GM18502 (cell line): ENCODE data around the gene COL4A3.
"Not testable (repeated sequence)": the region's sequence is repeated elsewhere in the genome, so short reads cannot be mapped to it uniquely, and the experiment has no call there.

ENCODE experiments used
- ATAC-seq: cut with Tn5 transposase; IDR thresholded peaks from one replicate; pipeline ENCODE4 v1.9.1; 2021; ENCODE audit warnings: mild to moderate bottlenecking; ENCODE audit not compliant: unreplicated experiment, poor library complexity

Gene COL4A3

DNA sequence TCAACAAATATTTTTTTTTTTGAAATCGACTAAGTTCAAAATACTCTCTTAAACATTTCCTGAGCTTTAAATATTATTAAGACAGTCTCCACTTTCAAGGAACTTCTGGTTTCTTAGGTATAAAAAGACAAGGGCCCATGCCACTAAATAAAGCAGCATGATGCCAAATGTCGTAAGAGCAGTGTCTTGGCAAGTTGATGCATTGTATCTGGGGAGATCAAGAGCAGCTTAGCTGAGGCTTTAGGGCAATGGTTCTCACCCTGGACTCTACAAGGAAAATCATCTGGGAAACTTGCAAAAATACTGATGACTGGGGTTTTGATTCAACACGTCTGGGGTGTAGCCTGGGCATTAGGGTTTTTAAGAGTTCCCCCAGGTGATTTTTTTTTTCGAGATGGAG is 41.3 kb downstream of the COL4A3 start:
- ATAC-seq = no peak

DNA sequence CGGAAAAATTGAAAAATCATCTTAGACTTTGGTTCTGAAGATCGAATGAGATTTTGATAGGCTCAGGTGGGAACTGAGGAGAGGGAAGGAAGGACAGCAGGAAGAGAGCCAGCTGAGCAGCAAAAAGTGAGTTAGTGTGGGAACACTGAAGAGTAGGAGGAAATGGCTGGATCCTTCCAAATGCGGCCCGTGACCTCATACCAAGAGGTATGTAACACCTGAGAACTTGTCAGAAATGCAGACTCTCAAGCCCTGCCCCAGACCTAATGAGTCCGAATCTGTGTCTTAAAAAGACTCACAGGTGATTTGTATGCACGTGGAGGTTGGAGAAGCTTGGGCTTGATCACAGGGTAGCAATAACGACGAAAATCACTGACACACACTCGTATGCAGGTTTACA is 42.0 kb downstream of the COL4A3 start:
- ATAC-seq = no peak

- no peak for ATAC-seq
These were observed 43.1 kb downstream of the COL4A3 start for GRCh38 chr2:227207573-227207972.

DNA sequence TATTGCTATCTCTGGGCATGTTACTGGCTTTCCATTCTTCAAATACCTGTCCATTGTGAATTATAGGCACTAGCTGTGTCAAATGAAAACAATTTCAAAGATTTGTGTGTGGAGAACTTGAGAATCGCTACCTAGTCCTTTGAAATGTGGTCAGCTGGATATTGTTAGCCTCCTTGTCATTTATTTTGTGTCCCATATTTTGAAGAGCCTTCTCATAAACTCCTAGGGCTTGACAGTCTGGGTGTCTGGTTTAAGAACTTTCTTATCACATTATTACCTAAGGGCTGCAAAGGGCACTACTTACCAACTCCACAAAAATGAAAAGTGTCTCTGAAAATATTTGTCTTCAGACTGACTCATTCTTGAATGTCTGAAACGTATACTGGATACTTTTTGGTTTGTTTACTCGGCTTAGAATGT is 50.2 kb downstream of the COL4A3 start:
- no peak for ATAC-seq

DNA sequence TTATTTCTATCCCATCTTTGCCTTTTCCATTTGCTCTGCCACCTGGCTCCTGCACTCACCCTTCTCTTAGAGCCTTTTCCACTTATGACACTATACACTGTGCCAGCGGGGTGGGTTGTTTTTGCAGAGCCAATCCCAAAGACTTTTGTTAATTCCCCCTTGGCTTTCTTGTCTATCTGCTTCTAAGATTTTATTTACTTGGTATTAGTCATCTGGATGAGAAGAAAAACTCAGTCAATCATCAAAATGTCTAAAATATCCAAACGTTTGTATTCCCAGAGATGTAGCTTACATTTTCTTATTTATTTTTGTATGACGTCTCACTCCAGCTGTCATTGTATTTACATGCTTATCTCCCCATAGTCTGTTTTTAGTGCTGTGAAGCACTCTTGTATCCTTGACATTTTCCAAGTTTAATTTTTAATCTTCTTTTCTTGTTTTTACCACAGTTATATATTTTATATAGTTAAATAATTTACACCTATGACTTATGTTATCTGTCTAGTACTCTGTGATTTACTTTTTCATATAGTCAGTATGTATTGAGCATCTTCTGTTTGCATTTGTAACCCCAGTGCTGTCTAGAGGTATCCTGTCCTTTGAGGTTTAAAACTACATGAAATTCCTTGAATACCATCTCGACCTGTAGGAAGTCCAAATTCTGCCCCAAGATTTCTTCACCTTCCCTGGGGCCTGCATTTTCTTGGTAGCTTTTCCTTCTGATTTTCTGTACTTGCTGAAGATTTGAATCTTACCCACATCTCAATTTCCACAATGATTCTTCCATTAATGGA is 55.1 kb downstream of the COL4A3 start:
- no peak for ATAC-seq

DNA sequence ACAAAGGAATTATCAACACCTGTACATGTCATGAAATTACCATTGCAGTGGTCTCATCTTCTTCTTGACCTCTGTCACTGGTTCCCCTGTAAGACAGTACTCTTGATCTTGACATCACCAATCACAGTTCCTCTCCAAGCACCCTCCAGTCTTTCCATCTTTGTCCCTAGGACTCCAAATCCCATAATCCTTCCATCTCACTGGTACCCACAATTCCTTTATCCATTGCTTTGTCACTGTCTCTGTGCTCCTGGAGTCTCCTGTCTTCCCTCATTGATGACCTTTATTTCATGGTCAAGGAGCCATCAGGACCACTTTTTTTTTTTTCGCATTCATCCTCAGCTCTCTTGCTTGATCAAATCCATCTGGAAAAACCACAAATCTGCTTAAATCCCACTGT is 56.7 kb downstream of the COL4A3 start:
- no peak for ATAC-seq

GRCh38 chr2:227222292-227222691 is 57.9 kb downstream of the COL4A3 start:
- no peak for ATAC-seq

DNA sequence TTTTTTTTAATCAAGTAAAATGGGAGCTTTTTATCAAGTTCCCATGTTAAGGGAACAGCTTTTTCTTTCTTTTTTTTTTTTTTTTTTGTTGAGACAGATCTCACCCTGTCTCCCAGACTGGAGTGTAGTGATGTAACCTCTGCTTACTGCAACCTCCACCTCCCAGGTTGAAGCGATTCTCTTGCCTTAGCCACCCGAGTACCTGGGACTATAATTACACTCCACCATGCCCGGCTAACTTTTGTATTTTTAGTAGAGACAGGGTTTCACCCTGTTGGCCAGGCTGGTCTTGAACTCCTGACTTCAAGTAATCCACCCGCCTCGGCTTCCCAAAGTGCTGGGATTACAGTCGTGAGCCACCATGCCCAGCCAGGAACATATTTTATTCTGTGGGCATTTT is 61.2 kb downstream of the COL4A3 start:
- not testable (repeated sequence) for ATAC-seq

DNA sequence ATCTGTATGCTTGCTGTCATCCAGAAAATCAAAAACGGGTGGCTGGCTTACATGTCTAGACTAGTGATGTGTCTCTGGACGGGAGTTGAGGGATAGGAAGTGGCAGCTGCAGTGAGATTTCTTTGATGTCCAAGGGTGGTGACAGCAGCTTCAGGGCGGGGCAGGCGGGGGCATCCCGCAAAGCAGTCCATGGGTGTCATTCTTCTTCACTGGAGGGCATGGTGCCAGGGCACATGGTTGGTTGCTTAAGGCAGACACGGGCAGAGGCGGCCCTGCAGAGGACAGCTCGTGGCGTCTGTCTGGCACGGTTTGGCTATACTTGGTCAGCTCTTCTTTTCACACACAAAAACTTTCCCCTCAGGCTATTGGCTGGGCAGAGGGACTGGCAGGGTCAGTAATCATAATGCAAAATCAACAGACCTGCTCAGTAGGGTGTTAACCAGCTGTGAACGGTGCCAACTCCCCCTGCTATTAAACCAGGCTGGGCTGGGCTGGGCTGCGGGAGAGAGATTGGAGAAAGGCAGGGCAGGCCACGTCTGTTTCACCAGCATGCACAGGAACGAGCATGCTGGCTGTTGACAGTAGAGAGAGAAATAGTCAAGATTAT is 63.7 kb downstream of the COL4A3 start:
- no peak for ATAC-seq

GRCh38 chr2:227230151-227230550 is 65.7 kb downstream of the COL4A3 start:
- ATAC-seq = no peak

GRCh38 chr2:227234429-227234828 is 70.0 kb downstream of the COL4A3 start:
- no peak for ATAC-seq

DNA sequence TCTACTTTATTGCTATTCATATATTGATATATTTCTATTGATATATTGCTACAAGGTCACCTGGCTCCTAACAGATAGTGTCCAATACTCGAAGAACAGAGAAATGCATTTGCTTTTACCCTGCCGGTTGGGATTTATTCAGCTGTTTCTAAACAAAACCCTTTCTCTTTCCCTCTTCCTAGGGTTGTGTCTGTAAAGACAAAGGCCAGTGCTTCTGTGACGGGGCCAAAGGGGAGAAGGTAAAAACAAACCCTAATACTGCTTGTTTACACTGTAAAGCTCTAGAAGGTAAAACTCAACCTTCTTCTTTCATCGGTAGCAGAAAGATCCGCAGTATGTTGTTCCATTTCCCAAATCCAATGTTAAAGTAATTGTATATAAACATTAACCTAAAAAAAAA is 73.4 kb downstream of the COL4A3 start:
- peak; percentile 14 for ATAC-seq

DNA sequence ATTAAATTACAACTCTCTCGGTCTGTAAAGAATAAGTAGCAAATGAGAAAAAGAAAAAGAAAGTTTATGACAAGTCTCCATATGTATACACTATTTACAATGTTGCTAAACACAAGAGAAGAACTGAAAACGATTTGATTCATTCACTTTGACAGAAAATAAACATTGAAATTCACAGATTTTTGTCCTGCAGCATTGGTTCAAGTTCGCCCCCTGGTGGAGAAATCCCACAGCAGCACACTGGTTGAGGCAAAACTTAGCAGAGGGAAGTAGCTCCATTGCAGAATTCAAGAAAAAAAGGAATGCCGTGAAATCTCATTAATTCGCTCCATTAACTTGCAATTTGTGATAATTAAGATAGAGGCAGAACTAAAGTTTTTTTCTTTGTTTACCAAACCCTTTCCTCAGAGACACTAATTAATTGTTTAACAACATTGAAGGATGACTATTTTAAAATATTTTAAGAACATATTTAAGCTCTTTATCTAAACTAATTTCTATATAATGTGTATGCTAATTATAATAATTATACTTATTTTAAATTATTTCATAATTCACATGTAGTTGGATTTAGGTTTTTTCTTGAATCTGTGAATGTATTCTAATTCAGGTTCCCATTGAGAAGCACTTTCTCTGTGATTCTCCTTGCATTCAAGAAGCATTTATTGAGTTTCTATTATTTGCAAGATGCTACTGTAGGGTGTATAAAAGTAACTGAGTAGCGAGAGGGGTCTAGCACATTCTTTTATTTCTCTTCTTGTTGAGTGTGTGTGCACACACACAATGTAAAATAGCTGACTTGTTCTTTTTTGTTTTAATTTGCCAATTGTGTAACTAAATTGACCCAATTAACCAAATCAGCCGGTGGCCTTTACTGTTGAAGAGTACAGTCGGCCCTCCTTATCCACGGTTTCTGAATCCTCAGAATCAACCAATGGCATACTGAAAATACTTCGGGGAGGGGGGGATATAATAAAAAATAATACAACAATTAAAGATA is 74.1 kb downstream of the COL4A3 start:
- peak; percentile 68 for ATAC-seq

GRCh38 chr2:227241005-227241404 is 76.6 kb downstream of the COL4A3 start:
- ATAC-seq = no peak

DNA sequence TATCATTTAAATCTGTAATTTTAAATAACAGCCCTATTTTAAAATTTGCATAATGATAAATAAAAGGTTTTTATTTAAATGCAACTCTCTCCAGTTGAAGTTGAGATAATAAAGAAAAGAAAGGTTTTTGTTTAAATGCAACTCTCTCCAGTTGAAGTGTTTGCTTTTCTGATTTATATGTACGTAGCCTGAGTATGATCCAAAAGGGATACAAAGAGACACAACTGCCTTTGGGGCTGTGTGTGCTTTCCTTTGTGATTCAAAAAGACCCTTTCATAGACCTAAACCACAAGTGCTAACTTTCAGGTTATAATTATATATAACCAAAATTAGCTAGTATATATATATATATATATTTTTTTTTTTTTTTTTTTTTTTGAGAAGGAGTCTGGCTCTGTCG is 84.5 kb downstream of the COL4A3 start:
- no peak for ATAC-seq

- ATAC-seq = no peak
These were observed 88.4 kb downstream of the COL4A3 start for GRCh38 chr2:227252831-227253230.

GRCh38 chr2:227256605-227257004 is 92.2 kb downstream of the COL4A3 start:
- no peak for ATAC-seq

- no peak for ATAC-seq
These were observed 93.4 kb downstream of the COL4A3 start for GRCh38 chr2:227257820-227258219.

DNA sequence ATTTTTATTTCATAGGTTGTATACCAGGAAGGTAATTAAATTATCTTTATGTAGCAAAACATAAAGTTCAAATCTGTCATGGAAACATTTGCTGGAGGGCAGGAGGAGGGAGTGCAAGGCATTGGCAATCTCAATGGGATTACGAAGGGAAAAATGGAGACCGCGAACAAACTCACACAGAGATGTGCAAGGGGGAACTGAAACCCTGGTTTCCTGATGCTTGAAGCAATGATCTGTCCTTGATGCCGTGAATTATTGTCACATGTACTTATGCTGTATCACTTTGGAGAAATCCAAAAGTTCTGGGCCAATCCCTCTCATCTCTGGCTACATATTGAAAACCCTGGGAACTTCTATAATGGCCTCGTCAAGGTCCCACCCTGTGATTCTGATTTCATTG is 95.6 kb downstream of the COL4A3 start:
- ATAC-seq = peak; percentile 52

DNA sequence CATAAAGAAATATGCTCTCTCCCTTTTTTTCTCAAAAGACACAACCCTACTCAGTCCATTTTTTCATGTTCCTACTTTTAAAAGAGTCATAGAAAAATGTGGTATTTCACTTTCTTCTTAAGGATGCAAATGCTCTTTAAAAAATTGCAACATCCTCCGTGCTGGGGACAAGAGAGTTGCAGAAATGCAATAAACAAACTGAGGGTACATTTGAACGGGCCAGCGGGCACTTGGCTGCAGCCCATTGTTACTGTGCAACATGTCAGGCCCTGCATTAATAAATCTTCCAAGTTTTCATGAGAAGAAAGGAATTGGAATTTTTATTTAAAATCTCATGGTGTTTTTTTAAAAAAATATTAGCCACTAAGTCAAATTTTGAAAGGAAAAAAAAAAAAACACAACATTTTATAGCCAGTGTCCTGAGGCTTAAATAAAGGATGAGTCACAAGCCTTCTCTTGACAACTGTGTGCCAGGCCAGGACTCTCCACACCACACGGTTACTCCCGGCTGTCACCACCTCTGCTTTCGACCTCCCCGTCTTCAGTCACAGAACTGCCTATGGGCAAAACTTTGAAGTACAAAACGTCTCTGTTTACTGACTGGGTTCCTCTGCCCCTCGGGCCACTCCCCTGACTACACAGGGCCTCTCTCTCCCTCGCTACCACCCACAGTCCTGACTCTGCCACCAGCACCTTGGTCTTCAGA is 103.1 kb downstream of the COL4A3 start:
- no peak for ATAC-seq
